SJSA1 (cell line): ENCODE measurements around the gene TCEAL9. TPM values are rescaled to one million over a fixed set of nuclear protein-coding genes. Genes with fewer than 3 reads are reported as not detected.

Experiments used
- DNase-seq, 2 experiments: peaks; one replicate each; pipeline ENCODE4 v3.0.0-alpha.2; 2015 to 2020; ENCODE audit warnings: low spot score in 2 of 2, low read depth in 1 of 2
- H3K27ac ChIP-seq: fragments of 250-450 bp; sonication (Bioruptor Pico); 2 replicates; pipeline ENCODE4 v1.5.1; 2020; ENCODE audit warnings: mild to moderate bottlenecking, moderate library complexity
- H3K27me3 ChIP-seq: fragments of 250-450 bp; sonication (Bioruptor Pico); replicated peaks from 2 replicates; pipeline ENCODE4 v1.5.1; 2020; ENCODE audit warnings: mild to moderate bottlenecking, moderate library complexity
- H3K36me3 ChIP-seq: fragments of 250-450 bp; sonication (Bioruptor Pico); 2 replicates; pipeline ENCODE4 v1.5.1; 2020; ENCODE audit warnings: mild to moderate bottlenecking
- H3K4me1 ChIP-seq: fragments of 250-450 bp; sonication (Bioruptor Pico); replicated peaks from 2 replicates; pipeline ENCODE4 v1.6.1; 2021; ENCODE audit warnings: mild to moderate bottlenecking
- H3K4me3 ChIP-seq: fragments of 250-450 bp; sonication (Bioruptor Pico); 2 replicates; pipeline ENCODE4 v1.5.1; 2020; ENCODE audit warnings: mild to moderate bottlenecking
- H3K9me3 ChIP-seq: fragments of 250-450 bp; sonication (Bioruptor Pico); replicated peaks from 2 replicates; pipeline ENCODE4 v1.5.1; 2020; ENCODE audit warnings: mild to moderate bottlenecking
- total RNA-seq: library from RNA; depleted of rRNA; stranded (reverse); fragments of >200 nt; shearing (Covaris generic); gene quantifications from 2 replicates; pipeline ENCODE4 v1.2.3, GENCODE V29; 2014

TCEAL9 gene
- total RNA-seq, 1 experiment from 2014 or later = 171 TPM

- peaks cover 30% of the 10 kb centered on the region for H3K4me1 ChIP-seq
- H3K27me3 ChIP-seq = no peaks in the 10 kb centered on the region
- H3K9me3 ChIP-seq = no peaks in the 10 kb centered on the region
- H3K27ac ChIP-seq = no peak overlapping the region
- no peak for DNase-seq
- peaks cover 12% of the 10 kb centered on the region for H3K36me3 ChIP-seq
- no peak overlapping the region for H3K4me3 ChIP-seq
Observed at GRCh38 chrX:103360092-103360491, 3.8 kb downstream of the TCEAL9 start.

GRCh38 chrX:103360916-103361315 is 4.6 kb downstream of the TCEAL9 start:
- Histone ChIP-seq H3K9me3 (no peaks in the 10 kb centered on the region), H3K4me3 (no peak overlapping the region), H3K36me3 (peaks cover 12% of the 10 kb centered on the region), H3K4me1 (peaks cover 30% of the 10 kb centered on the region), H3K27ac (no peak overlapping the region), H3K27me3 (no peaks in the 10 kb centered on the region)
- no peak for DNase-seq

GRCh38 chrX:103361798-103362197 is 5.5 kb downstream of the TCEAL9 start:
- H3K36me3 ChIP-seq = peaks cover 9% of the 10 kb centered on the region
- peaks cover 30% of the 10 kb centered on the region for H3K4me1 ChIP-seq
- H3K4me3 ChIP-seq = no peak overlapping the region
- no peaks in the 10 kb centered on the region for H3K27me3 ChIP-seq
- H3K9me3 ChIP-seq = no peaks in the 10 kb centered on the region
- 0 out of 2 replicates have a peak overlapping the region, but pooled peaks have one; percentile 22 for H3K27ac ChIP-seq
- no peak for DNase-seq

GRCh38 chrX:103362474-103362873 is 6.2 kb downstream of the TCEAL9 start:
- Histone ChIP-seq H3K27me3 (no peaks in the 10 kb centered on the region), H3K4me1 (peaks cover 31% of the 10 kb centered on the region), H3K36me3 (peaks cover 5% of the 10 kb centered on the region), H3K27ac (peak overlapping the region; percentile 22; the same call in 1 of the 2 replicates), H3K9me3 (no peaks in the 10 kb centered on the region), H3K4me3 (no peak overlapping the region)
- peak in 1 of 2 experiments; percentile 32 for DNase-seq

- no peaks in the 10 kb centered on the region; the same call in 1 of the 2 replicates for H3K36me3 ChIP-seq
- H3K27ac ChIP-seq = no peak overlapping the region
- DNase-seq = no peak
- H3K4me1 ChIP-seq = peaks cover 33% of the 10 kb centered on the region
- no peak overlapping the region for H3K4me3 ChIP-seq
- no peaks in the 10 kb centered on the region for H3K9me3 ChIP-seq
- no peaks in the 10 kb centered on the region for H3K27me3 ChIP-seq
Observed at GRCh38 chrX:103363046-103363445, 6.7 kb downstream of the TCEAL9 start.

DNA sequence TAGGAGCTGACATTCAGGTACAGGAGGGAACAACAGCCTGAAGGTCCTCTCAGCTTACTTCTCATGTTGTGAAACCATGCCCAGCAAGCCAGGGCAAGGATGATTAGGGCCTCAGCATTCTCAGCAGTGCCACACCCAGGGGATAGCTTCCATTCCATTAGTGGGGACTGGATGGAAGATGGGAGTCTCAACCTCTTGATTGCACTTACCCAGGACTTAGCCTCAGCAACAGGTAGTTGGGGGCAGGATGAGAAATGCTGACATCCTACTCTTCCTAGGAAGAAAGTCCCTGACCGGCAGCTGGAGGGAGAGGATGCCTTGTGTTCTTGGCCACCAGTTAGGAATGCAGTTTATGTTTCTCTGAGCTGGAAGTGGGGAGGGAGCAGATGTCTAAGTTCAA is 11.2 kb downstream of the TCEAL9 start:
- no peak for DNase-seq
- H3K27ac ChIP-seq = no peak overlapping the region
- no peaks in the 10 kb centered on the region for H3K27me3 ChIP-seq
- no peaks in the 10 kb centered on the region for H3K9me3 ChIP-seq
- H3K4me1 ChIP-seq = peaks cover 17% of the 10 kb centered on the region
- no peaks in the 10 kb centered on the region for H3K36me3 ChIP-seq
- no peak overlapping the region for H3K4me3 ChIP-seq

DNA sequence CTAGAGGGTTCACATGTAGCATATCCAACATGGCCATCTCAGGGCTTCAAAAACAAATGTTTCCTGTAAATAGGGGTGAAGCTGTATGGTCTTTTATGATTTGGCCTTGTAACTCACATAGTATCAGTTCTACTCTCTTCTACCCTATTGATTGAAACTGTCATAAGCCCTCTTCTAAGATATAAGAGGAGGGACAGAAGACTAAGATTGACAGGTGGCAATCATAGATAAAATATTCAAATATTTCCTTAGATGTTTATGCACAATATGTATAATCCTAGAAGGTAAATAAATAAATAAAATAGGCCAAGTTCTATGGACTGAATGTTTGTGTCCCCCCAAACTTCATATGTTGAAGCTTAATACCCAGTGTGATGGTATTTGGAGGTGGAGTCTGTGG is 13.2 kb downstream of the TCEAL9 start:
- Histone ChIP-seq H3K9me3 (no peaks in the 10 kb centered on the region), H3K4me3 (no peak overlapping the region), H3K36me3 (no peaks in the 10 kb centered on the region), H3K27me3 (no peaks in the 10 kb centered on the region), H3K4me1 (peaks cover 15% of the 10 kb centered on the region; the same call in 1 of the 2 replicates), H3K27ac (no peak overlapping the region)
- DNase-seq = no peak

GRCh38 chrX:103372886-103373285 is 16.6 kb downstream of the TCEAL9 start:
- Histone ChIP-seq H3K27me3 (no peaks in the 10 kb centered on the region), H3K9me3 (no peaks in the 10 kb centered on the region), H3K4me1 (peaks cover 19% of the 10 kb centered on the region), H3K27ac (no peak overlapping the region), H3K36me3 (peaks cover 7% of the 10 kb centered on the region), H3K4me3 (no peak overlapping the region)
- no peak for DNase-seq

DNA sequence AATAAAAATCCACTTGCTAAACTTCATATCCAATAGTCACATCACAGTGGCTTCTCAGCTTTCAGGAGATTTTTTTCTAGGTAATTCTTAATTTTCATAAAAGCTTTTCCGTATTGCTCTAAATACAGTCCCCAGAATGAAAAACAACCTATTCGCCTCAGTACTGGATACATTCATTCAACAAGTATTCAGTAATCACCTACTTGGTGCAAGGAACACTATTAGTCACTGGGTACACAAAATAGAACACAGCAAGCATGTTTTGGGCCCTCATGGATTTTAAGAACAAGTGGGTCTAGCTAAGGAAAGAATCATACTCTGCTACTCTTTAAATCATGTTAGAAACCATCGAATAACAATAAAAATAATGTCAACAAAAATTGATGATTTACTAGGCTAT is 17.3 kb downstream of the TCEAL9 start:
- H3K4me1 ChIP-seq = peaks cover 13% of the 10 kb centered on the region
- no peaks in the 10 kb centered on the region for H3K27me3 ChIP-seq
- H3K27ac ChIP-seq = no peak overlapping the region
- peaks cover 9% of the 10 kb centered on the region for H3K36me3 ChIP-seq
- no peak overlapping the region for H3K4me3 ChIP-seq
- H3K9me3 ChIP-seq = no peaks in the 10 kb centered on the region
- DNase-seq = no peak

DNA sequence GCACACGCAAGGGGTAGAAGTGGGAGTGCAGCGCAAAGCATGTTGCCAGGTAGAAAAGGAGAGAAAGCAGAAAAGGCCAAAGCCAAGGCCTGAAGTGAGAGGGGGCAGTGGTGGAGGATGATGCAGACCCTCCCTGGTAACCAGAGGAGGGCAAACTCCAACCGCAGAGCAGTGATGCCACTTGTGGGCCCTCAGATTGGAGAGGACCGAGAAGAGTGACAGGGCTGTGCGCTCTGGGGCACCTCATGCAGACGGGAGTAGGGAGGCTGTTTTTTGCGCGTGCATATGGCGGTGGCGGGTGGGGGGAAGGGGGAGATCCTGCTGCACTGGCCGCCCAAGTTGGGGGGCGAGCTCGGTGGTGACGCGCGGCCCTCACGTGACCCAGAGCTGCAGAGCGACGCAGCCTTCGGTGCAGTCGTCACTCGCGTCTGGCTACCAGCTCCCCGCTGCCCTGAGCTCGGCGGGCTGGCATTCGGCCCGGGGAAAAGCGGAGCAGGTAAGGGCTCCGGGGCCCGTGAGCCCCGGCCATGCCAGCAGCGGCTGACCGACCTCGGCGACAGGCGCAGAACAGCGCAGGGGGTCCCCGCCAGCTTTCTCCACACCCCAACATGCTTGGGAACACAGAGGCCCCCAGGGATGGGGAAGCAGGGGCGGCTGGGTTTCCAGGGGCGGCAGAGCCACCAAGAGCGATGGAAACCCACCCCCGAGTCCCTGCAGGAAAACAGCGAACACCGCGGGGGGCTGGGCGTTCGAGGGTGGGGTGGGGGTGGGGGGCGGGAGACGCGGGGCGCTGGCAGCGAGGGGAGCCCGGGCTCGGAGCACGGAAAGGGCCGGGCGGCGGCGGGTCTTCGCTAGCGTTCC is 20.0 kb downstream of the TCEAL9 start, which contains the start of gene BEX3:
BEX3 (plus strand) TSS at position 421 of the 861 bp plus-strand sequence. CDS start 984 bp downstream, outside the sequence.
- peak within 1 kb of the TSS; percentile 75 for H3K27ac ChIP-seq

GRCh38 chrX:103376979-103377324 is 20.6 kb downstream of the TCEAL9 start:
- no peaks in the 10 kb centered on the region for H3K9me3 ChIP-seq
- H3K27ac ChIP-seq = no peak overlapping the region
- peaks cover 12% of the 10 kb centered on the region for H3K4me1 ChIP-seq
- no peak for DNase-seq
- H3K36me3 ChIP-seq = peaks cover 12% of the 10 kb centered on the region
- no peaks in the 10 kb centered on the region for H3K27me3 ChIP-seq
- H3K4me3 ChIP-seq = peak overlapping the region; percentile 74

More for the DNA sequence above, 20.0 kb downstream of the TCEAL9 start, which contains the start of gene BEX3:
- peaks cover 12% of the 10 kb centered on the region for H3K4me1 ChIP-seq
- peak within 1 kb of the TSS; percentile 74 for H3K4me3 ChIP-seq
- peak; percentile 36 to 58 for DNase-seq
- H3K27me3 ChIP-seq = no peaks in the 10 kb centered on the region
- H3K9me3 ChIP-seq = no peaks in the 10 kb centered on the region
- peaks cover 12% of the 10 kb centered on the region for H3K36me3 ChIP-seq

DNA sequence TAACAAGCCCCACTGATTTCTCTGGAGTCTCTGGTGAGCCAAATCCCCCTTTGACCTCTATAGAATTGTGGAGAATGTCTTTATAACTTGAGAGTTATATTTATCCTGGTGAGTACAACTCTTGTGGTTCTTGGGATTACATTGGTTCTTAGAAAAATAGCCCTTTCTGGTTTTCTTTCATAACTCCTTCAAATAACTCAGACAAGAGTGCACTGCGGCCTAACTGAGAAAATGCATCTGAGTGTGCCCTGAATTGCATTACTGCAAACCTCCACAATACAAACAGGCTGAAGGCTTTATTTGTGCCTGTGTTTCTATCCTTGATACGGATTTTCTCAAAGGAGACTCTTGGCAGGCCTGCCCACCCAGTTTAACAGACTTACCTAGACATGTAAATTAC is 22.7 kb downstream of the TCEAL9 start:
- no peak for DNase-seq
- no peak overlapping the region for H3K27ac ChIP-seq
- peaks cover 12% of the 10 kb centered on the region for H3K36me3 ChIP-seq
- H3K4me3 ChIP-seq = no peak overlapping the region
- no peaks in the 10 kb centered on the region for H3K9me3 ChIP-seq
- H3K4me1 ChIP-seq = peaks cover 8% of the 10 kb centered on the region
- no peaks in the 10 kb centered on the region for H3K27me3 ChIP-seq

GRCh38 chrX:103382877-103383276 is 26.6 kb downstream of the TCEAL9 start:
- DNase-seq = no peak
- H3K4me3 ChIP-seq = no peak overlapping the region
- no peaks in the 10 kb centered on the region for H3K4me1 ChIP-seq
- peaks cover 5% of the 10 kb centered on the region for H3K36me3 ChIP-seq
- no peaks in the 10 kb centered on the region for H3K27me3 ChIP-seq
- no peaks in the 10 kb centered on the region for H3K9me3 ChIP-seq
- no peak overlapping the region for H3K27ac ChIP-seq

- no peaks in the 10 kb centered on the region for H3K4me1 ChIP-seq
- no peak overlapping the region for H3K27ac ChIP-seq
- no peaks in the 10 kb centered on the region for H3K9me3 ChIP-seq
- H3K36me3 ChIP-seq = no peaks in the 10 kb centered on the region
- no peak for DNase-seq
- no peak overlapping the region for H3K4me3 ChIP-seq
- no peaks in the 10 kb centered on the region for H3K27me3 ChIP-seq
Observed at GRCh38 chrX:103384672-103385071, 28.4 kb downstream of the TCEAL9 start.
